Stimulated activated naive B cell treated with anti-CD40 and anti-IgM and Interleukin-4, amounts not matched to agents 10 μg/mL and 1 μg/mL and 100 μg/mL, for 72 hours (primary cell): Measurements from ENCODE around the gene ANXA8L1.
"Not testable (repeated sequence)": the region's sequence is repeated elsewhere in the genome, so short reads cannot be mapped to it uniquely, and the experiment has no call there.

ENCODE experiments used
- ATAC-seq, 2 donors: fragments of 150-1000 bp; cut with Tn5 transposase; replicated peaks; 2 replicates each; pipeline ENCODE4 v1.10.0; 2021; ENCODE audit warnings: moderate library complexity in 1 of 2
- DNase-seq: peaks from one replicate; pipeline ENCODE4 v3.0.0; 2021
- H3K27ac Mint-ChIP-seq: one replicate; pipeline ENCODE4 v1.8.0; 2022; ENCODE audit warnings: mild to moderate bottlenecking, mixed read lengths
- H3K27me3 Mint-ChIP-seq, 2 donors: one replicate each; pipeline ENCODE4 v1.8.0; 2022; ENCODE audit warnings: mixed read lengths in 2 of 2
- H3K36me3 Mint-ChIP-seq, 2 donors: one replicate each; pipeline ENCODE4 v1.8.0; 2022; ENCODE audit warnings: mixed read lengths in 2 of 2, mild to moderate bottlenecking in 1 of 2
- H3K4me1 Mint-ChIP-seq, 2 donors: one replicate each; pipeline ENCODE4 v1.8.0; 2022; ENCODE audit warnings: mixed read lengths in 2 of 2, mild to moderate bottlenecking in 1 of 2
- H3K4me3 Mint-ChIP-seq, 2 donors: one replicate each; pipeline ENCODE4 v1.8.0; 2022; ENCODE audit warnings: mild to moderate bottlenecking in 2 of 2, mixed read lengths in 2 of 2, moderate library complexity in 1 of 2
- H3K9me3 Mint-ChIP-seq, 2 donors: one replicate each; pipeline ENCODE4 v1.8.0; 2022; ENCODE audit warnings: mixed read lengths in 2 of 2, mild to moderate bottlenecking in 1 of 2

ANXA8L1 gene

GRCh38 chr10:46423550-46423949 lies 48.0 kb downstream of the ANXA8L1 start:
- not testable (repeated sequence) for ATAC-seq, H3K4me3 Mint-ChIP-seq, DNase-seq, H3K9me3 Mint-ChIP-seq, H3K27ac Mint-ChIP-seq, H3K4me1 Mint-ChIP-seq, H3K36me3 Mint-ChIP-seq, H3K27me3 Mint-ChIP-seq

- not testable (repeated sequence) for H3K9me3 Mint-ChIP-seq, H3K4me1 Mint-ChIP-seq, H3K27ac Mint-ChIP-seq, ATAC-seq, H3K27me3 Mint-ChIP-seq, H3K36me3 Mint-ChIP-seq, H3K4me3 Mint-ChIP-seq, DNase-seq
Observed at GRCh38 chr10:46440942-46441341, 65.4 kb downstream of the ANXA8L1 start.
